IMR-90 (cell line): ENCODE data around the gene FTO. TPM values are rescaled to one million over a fixed set of nuclear protein-coding genes. Genes with fewer than 3 reads are reported as not detected.

ENCODE experiments used
- ATAC-seq: fragments of 200-7000 bp; cut with Tn5 transposase; 2 replicates; pipeline ENCODE4 v1.9.1; 2020; ENCODE audit warnings: low read depth, mild to moderate bottlenecking, moderate library complexity
- BruUV-seq: library from RNA; stranded (reverse); fragments of 400-500 nt; replicated peaks from 2 replicates; lab custom pipeline; 2021; lab: Mats Ljungman, UMichigan
- CTCF ChIA-PET: fragments of 300-600 bp; formaldehyde crosslinking; extraction: SDS; loops from one replicate; lab custom pipeline; 2021; ENCODE audit warnings: antibody characterized with exemption; lab: Yijun Ruan, JAX
- POLR2A ChIA-PET: fragments of 300-600 bp; sonication (Branson Sonifier 250); formaldehyde crosslinking; loops from one replicate; lab custom pipeline; 2022; ENCODE audit warnings: antibody characterized with exemption; ENCODE audit not compliant: unreplicated experiment; lab: Charles Lee
- DNase-seq: peaks from one replicate; pipeline ENCODE4 v3.0.0; 2013
- H2AFZ ChIP-seq: replicated peaks from 2 replicates; pipeline ENCODE3; 2013; ENCODE audit warnings: low read length, mild to moderate bottlenecking; ENCODE audit not compliant: poor library complexity
- H2AK5ac ChIP-seq: 2 replicates; pipeline ENCODE4 v1.6.1; 2013; ENCODE audit warnings: low read depth, low read length, inconsistent platforms
- H2AK9ac ChIP-seq: replicated peaks from 2 replicates; pipeline ENCODE3; 2013; ENCODE audit warnings: mild to moderate bottlenecking, low read depth, low read length, moderate library complexity; ENCODE audit not compliant: poor library complexity
- H2BK120ac ChIP-seq: 2 replicates; pipeline ENCODE4 v1.6.1; 2013; ENCODE audit warnings: low read depth, low read length, inconsistent platforms
- H2BK15ac ChIP-seq: 3 replicates; pipeline ENCODE4 v1.6.1; 2013; ENCODE audit warnings: low read depth, low read length, inconsistent platforms
- H2BK20ac ChIP-seq: 2 replicates; pipeline ENCODE4 v1.6.1; 2013; ENCODE audit warnings: low read depth, mild to moderate bottlenecking, inconsistent platforms, low read length, moderate library complexity
- H2BK5ac ChIP-seq: 2 replicates; pipeline ENCODE4 v1.6.1; 2013; ENCODE audit warnings: mild to moderate bottlenecking, low read depth, low read length, inconsistent platforms; ENCODE audit not compliant: poor library complexity, severe bottlenecking
- H3K14ac ChIP-seq: replicated peaks from 2 replicates; pipeline ENCODE4 v1.6.1; 2013; ENCODE audit warnings: low read depth, low read length, inconsistent platforms
- H3K18ac ChIP-seq: 2 replicates; pipeline ENCODE4 v1.6.1; 2013; ENCODE audit warnings: low read depth, low read length, control low read depth
- H3K23ac ChIP-seq: 2 replicates; pipeline ENCODE4 v1.6.1; 2013; ENCODE audit warnings: low read depth, low read length, inconsistent platforms
- H3K27ac ChIP-seq: 2 replicates; pipeline ENCODE4 v1.5.1; 2013; ENCODE audit warnings: mild to moderate bottlenecking, control low read depth, low read length; ENCODE audit not compliant: insufficient read depth
- H3K27me3 ChIP-seq: 2 replicates; pipeline ENCODE4 v1.6.1; 2013; ENCODE audit warnings: low read length; ENCODE audit not compliant: control insufficient read depth, insufficient read depth
- H3K36me3 ChIP-seq: 2 replicates; pipeline ENCODE4 v1.6.1; 2013; ENCODE audit warnings: low read length, mixed read lengths; ENCODE audit not compliant: control insufficient read depth, insufficient read depth
- H3K4ac ChIP-seq: 2 replicates; pipeline ENCODE4 v1.6.1; 2013; ENCODE audit warnings: low read depth, low read length, inconsistent platforms
- H3K4me1 ChIP-seq: 2 replicates; pipeline ENCODE4 v1.6.1; 2013; ENCODE audit warnings: low read length, mixed read lengths; ENCODE audit not compliant: control insufficient read depth, insufficient read depth
- H3K4me2 ChIP-seq: 2 replicates; pipeline ENCODE4 v1.6.1; 2013; ENCODE audit warnings: low read depth, mild to moderate bottlenecking, control low read depth, low read length, moderate library complexity
- H3K4me3 ChIP-seq: 2 replicates; pipeline ENCODE4 v1.5.1; 2013; ENCODE audit warnings: low read depth, mild to moderate bottlenecking, control low read depth, low read length, moderate library complexity; ENCODE audit not compliant: insufficient read depth
- H3K56ac ChIP-seq: 2 replicates; pipeline ENCODE4 v1.6.1; 2013; ENCODE audit warnings: low read length, inconsistent platforms; ENCODE audit not compliant: insufficient read depth; ENCODE audit errors: extremely low read depth
- H3K79me1 ChIP-seq, 2 experiments: 2 replicates each; pipeline ENCODE4 v1.6.1; 2013; ENCODE audit warnings: low read length in 2 of 2, inconsistent platforms in 1 of 2, low read depth in 1 of 2
- H3K9ac ChIP-seq: 2 replicates; pipeline ENCODE4 v1.6.1; 2013; ENCODE audit warnings: low read depth, low read length, control low read depth
- H3K9me1 ChIP-seq: 2 replicates; pipeline ENCODE4 v1.6.1; 2013; ENCODE audit warnings: low read length, inconsistent platforms; ENCODE audit not compliant: insufficient read depth
- H3K9me3 ChIP-seq: 2 replicates; pipeline ENCODE4 v1.6.1; 2013; ENCODE audit warnings: low read length; ENCODE audit not compliant: control insufficient read depth, insufficient read depth
- H4K20me1 ChIP-seq: 2 replicates; pipeline ENCODE4 v1.6.1; 2013; ENCODE audit warnings: low read length, inconsistent platforms; ENCODE audit not compliant: insufficient read depth
- H4K5ac ChIP-seq: 2 replicates; pipeline ENCODE4 v1.6.1; 2013; ENCODE audit warnings: mild to moderate bottlenecking, low read depth, low read length, control low read depth
- H4K8ac ChIP-seq, 2 experiments: 2 replicates each; pipeline ENCODE4 v1.6.1; 2013; ENCODE audit warnings: low read depth in 2 of 2, low read length in 2 of 2, control low read depth in 1 of 2, inconsistent platforms in 1 of 2
- H4K91ac ChIP-seq: 2 replicates; pipeline ENCODE4 v1.6.1; 2013; ENCODE audit warnings: low read depth, low read length, inconsistent platforms; ENCODE audit not compliant: insufficient read depth
- BHLHE40 ChIP-seq: fragments of 150-350 bp; IDR thresholded peaks from 2 replicates; pipeline ENCODE4 v1.6.1; 2016; ENCODE audit warnings: mild to moderate bottlenecking, low read depth, low read length
- CEBPB ChIP-seq: IDR thresholded peaks from 2 replicates; pipeline ENCODE4 v1.6.1; 2012; ENCODE audit warnings: low read depth, low read length, improper control_type of control experiment
- CHD1 ChIP-seq: IDR thresholded peaks from 2 replicates; pipeline ENCODE4 v1.6.1; 2012; ENCODE audit warnings: low read depth, low read length, improper control_type of control experiment
- FOS ChIP-seq: fragments of 150-350 bp; IDR thresholded peaks from 2 replicates; pipeline ENCODE4 v1.6.1; 2016; ENCODE audit warnings: low read depth, low read length
- MAZ ChIP-seq: IDR thresholded peaks from 2 replicates; pipeline ENCODE4 v1.6.1; 2012; ENCODE audit warnings: low read depth, mild to moderate bottlenecking, low read length, improper control_type of control experiment, moderate library complexity, borderline replicate concordance
- MXI1 ChIP-seq: IDR thresholded peaks from 2 replicates; pipeline ENCODE4 v1.6.1; 2012; ENCODE audit warnings: low read depth, mild to moderate bottlenecking, low read length, moderate library complexity, borderline replicate concordance
- NFE2L2 ChIP-seq: fragments of 150-350 bp; IDR thresholded peaks from 2 replicates; pipeline ENCODE4 v1.6.1; 2016; ENCODE audit warnings: low read depth, mild to moderate bottlenecking, low read length
- POLR2A ChIP-seq: IDR thresholded peaks from 2 replicates; pipeline ENCODE4 v1.6.1; 2012; ENCODE audit warnings: mild to moderate bottlenecking, low read depth, low read length
- RAD21 ChIP-seq: IDR thresholded peaks from 2 replicates; pipeline ENCODE4 v1.6.1; 2012; ENCODE audit warnings: low read length, improper control_type of control experiment
- RCOR1 ChIP-seq: IDR thresholded peaks from 2 replicates; pipeline ENCODE4 v1.6.1; 2012; ENCODE audit warnings: mild to moderate bottlenecking, low read length, improper control_type of control experiment; ENCODE audit not compliant: insufficient replicate concordance
- RFX5 ChIP-seq: IDR thresholded peaks from 2 replicates; pipeline ENCODE4 v1.8.0; 2012; ENCODE audit warnings: low read depth, mild to moderate bottlenecking, low read length, moderate library complexity
- SMC3 ChIP-seq: fragments of 150-350 bp; IDR thresholded peaks from 2 replicates; pipeline ENCODE4 v1.6.1; 2016; ENCODE audit warnings: low read depth, mild to moderate bottlenecking, antibody characterized with exemption, low read length, moderate library complexity
- USF2 ChIP-seq: fragments of 150-350 bp; IDR thresholded peaks from 2 replicates; pipeline ENCODE4 v1.6.1; 2017; ENCODE audit warnings: mild to moderate bottlenecking, antibody characterized with exemption, low read length, low read depth
- WGBS, 2 experiments: methylation state at CpG; one replicate each; pipeline versions ENCODE4 v1.1.5 to v1.1.7; 2013; ENCODE audit warnings: missing lambda C conversion rate in 2 of 2; ENCODE audit not compliant: insufficient read length in 1 of 2; ENCODE audit errors: extremely low coverage in 2 of 2; 5-methylcytosine and 5-hydroxymethylcytosine counted together
- dilution Hi-C: fragments of 300-500 bp; cut with HindIII; formaldehyde crosslinking; loops from one replicate; pipeline ENCODE4 v1.14.3; 2018; ENCODE audit warnings: low sequenced_read_pairs; ENCODE audit not compliant: unreplicated experiment
- in situ Hi-C: fragments of 300-500 bp; cut with MboI; formaldehyde crosslinking; loops from 3 replicates; pipeline ENCODE4 v1.14.3; 2019; ENCODE audit warnings: low sequenced_read_pairs, inconsistent platforms, mixed read lengths
- intact Hi-C: fragments of 100-400 bp; cut with micrococcal nuclease; formaldehyde crosslinking; loops from 2 replicates; pipeline ENCODE4 v1.10.0; 2022
- polyA plus RNA-seq, 3 experiments: library from polyadenylated mRNA; depleted of rRNA; stranded (reverse); fragments of >200 nt; gene quantifications; 2 replicates each; pipeline ENCODE4 v1.2.3, GENCODE V29; 2012; ENCODE audit warnings: low replicate concordance in 1 of 3
- total RNA-seq: library from RNA; depleted of rRNA; stranded (reverse); fragments of >200 nt; gene quantifications from 2 replicates; pipeline ENCODE4 v1.2.3, GENCODE V29; 2012
- TF ChIP-seq, protein P1 (sequence below): fragments of 150-350 bp; IDR thresholded peaks from 2 replicates; pipeline ENCODE4 v1.6.1; 2016; ENCODE audit warnings: low read depth, mild to moderate bottlenecking, low read length, moderate library complexity, borderline replicate concordance
- TF ChIP-seq, protein P2 (sequence below): conservative IDR thresholded peaks from 2 replicates; pipeline ENCODE4 v1.5.1; 2012; ENCODE audit warnings: mild to moderate bottlenecking, low read depth, low read length, improper control_type of control experiment

FTO gene
- total and polyA plus RNA-seq, 2 of the 4 experiments (the other 2 are of a cell fraction), result 70.3 to 132 TPM

DNA sequence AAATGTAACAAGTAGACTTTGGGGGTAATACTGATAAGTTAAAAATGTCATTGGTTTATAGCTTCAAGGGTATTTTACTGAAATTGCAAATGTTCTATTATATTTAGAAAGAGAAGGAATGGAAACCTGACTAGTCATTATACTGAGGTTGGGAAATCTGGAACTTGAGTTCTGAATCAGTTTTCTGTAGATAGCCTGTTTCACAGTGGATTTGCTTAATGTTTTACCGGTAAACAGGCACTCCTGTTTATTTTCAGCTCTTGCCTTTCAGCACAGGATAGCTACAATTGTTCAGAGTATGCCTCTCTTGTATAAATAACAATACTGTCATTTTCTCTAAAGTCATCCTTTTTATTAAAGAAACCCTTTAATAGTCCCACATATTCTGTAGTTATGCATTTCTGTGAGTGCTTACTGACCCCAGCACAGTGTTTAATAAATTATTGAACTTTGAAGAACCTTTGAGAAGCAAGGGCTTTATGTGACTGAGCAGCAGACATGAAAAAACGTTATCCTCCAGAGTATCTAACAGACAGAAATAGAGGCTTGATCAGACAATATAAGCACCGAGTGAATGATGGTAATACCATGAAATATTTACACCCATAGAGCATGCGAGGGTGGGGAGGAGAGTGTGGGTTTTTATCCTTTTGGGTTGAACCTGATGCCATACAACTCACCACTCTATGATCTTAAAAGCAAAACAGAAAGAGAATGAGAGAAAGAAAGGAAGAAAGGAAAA lies 58.2 kb downstream of the FTO start:
- ChIA-PET POLR2A (interaction anchor here (1.0 kb wide), 1 partner anchor 58 kb away, joined by 4 read pairs; the partner anchor contains the start of genes FTO and RPGRIP1L), CTCF (no interaction called here)
- Histone ChIP-seq H3K18ac (no peak overlapping the region), H2BK120ac (no peak overlapping the region), H3K14ac (no peak overlapping the region), H3K36me3 (no peaks in the 10 kb centered on the region), H3K4ac (no peak overlapping the region), H3K4me2 (no peak overlapping the region), H4K8ac (no peak overlapping the region), H3K9me1 (0 out of 2 replicates have a peak, but pooled peaks cover 3% of the 10 kb centered on the region), H2AK5ac (0 out of 2 replicates have a peak overlapping the region, but pooled peaks have one; percentile 18), H4K5ac (no peak overlapping the region), H4K20me1 (peaks cover 18% of the 10 kb centered on the region; the same call in 1 of the 2 replicates), H3K4me1 (0 out of 2 replicates have a peak, but pooled peaks cover 2% of the 10 kb centered on the region), H2BK20ac (no peak overlapping the region), H3K23ac (no peak overlapping the region), H2AFZ (no peak overlapping the region), H3K79me1 (peaks cover 27 to 37% of the 10 kb centered on the region in 2 experiments), H3K27me3 (no peaks in the 10 kb centered on the region), H3K56ac (no peak overlapping the region), H4K91ac (no peak overlapping the region), H2BK5ac (no peak overlapping the region), H2BK15ac (no peak overlapping the region), H2AK9ac (no peak overlapping the region), H3K4me3 (no peak overlapping the region), H3K9me3 (no peaks in the 10 kb centered on the region), H3K9ac (no peak overlapping the region), H3K27ac (no peak overlapping the region)
- in situ Hi-C loops, result loop anchor here (5.0 to 25.0 kb wide), 3 partner anchors 50 to 1175 kb away; partner anchors contain the start of genes IRX3 and IRX5
- no peak for DNase-seq
- intact Hi-C loops, result no loop called here
- dilution Hi-C loops, result no loop called here
- no TSS peak for BruUV-seq
- peak; percentile 57 for ATAC-seq
- WGBS, 2 experiments, result no CpG with 5 or more reads among the region's 4 CpGs
- TF ChIP-seq FOS, result no peak
- TF ChIP-seq USF2, result no peak
- no peak for TF ChIP-seq MAZ
- no peak for TF ChIP-seq MXI1
- no peak for TF ChIP-seq NFE2L2
- no peak for TF ChIP-seq SMC3
- TF ChIP-seq, protein P1, sequence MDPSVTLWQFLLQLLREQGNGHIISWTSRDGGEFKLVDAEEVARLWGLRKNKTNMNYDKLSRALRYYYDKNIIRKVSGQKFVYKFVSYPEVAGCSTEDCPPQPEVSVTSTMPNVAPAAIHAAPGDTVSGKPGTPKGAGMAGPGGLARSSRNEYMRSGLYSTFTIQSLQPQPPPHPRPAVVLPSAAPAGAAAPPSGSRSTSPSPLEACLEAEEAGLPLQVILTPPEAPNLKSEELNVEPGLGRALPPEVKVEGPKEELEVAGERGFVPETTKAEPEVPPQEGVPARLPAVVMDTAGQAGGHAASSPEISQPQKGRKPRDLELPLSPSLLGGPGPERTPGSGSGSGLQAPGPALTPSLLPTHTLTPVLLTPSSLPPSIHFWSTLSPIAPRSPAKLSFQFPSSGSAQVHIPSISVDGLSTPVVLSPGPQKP, result no peak
- no peak for TF ChIP-seq RCOR1
- TF ChIP-seq, protein P2, sequence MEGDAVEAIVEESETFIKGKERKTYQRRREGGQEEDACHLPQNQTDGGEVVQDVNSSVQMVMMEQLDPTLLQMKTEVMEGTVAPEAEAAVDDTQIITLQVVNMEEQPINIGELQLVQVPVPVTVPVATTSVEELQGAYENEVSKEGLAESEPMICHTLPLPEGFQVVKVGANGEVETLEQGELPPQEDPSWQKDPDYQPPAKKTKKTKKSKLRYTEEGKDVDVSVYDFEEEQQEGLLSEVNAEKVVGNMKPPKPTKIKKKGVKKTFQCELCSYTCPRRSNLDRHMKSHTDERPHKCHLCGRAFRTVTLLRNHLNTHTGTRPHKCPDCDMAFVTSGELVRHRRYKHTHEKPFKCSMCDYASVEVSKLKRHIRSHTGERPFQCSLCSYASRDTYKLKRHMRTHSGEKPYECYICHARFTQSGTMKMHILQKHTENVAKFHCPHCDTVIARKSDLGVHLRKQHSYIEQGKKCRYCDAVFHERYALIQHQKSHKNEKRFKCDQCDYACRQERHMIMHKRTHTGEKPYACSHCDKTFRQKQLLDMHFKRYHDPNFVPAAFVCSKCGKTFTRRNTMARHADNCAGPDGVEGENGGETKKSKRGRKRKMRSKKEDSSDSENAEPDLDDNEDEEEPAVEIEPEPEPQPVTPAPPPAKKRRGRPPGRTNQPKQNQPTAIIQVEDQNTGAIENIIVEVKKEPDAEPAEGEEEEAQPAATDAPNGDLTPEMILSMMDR, result no peak
- TF ChIP-seq CHD1, result no peak
- no peak for TF ChIP-seq POLR2A
- TF ChIP-seq RFX5, result no peak
- TF ChIP-seq RAD21, result no peak
- TF ChIP-seq CEBPB, result no peak
- no peak for TF ChIP-seq BHLHE40
